Measurements from ENCODE around the gene TGM4. TPM values are rescaled to one million over a fixed set of nuclear protein-coding genes. Genes with fewer than 3 reads are reported as not detected.

TGM4 gene
- total and polyA plus RNA-seq, 3 donors from 2014 or later, result 0.68 to 1.4 (median 1.1) TPM

- H3K4me3 ChIP-seq, result no peak overlapping the region
- no peaks in the 10 kb centered on the region for H3K27me3 ChIP-seq
- intact Hi-C loops (cut with DNase I; ENCODE audit: low total_unique reads), result no loop called here
- no peaks in the 10 kb centered on the region for H3K36me3 ChIP-seq (ENCODE audit: low read depth, missing control alignments)
- 27 to 59% methylated on average over 3 of the region's 3 CpGs for WGBS, 2 donors
- peaks cover 34% of the 10 kb centered on the region for H3K4me1 ChIP-seq
- peak; percentile 21 for DNase-seq
- H3K9me3 ChIP-seq, result no peaks in the 10 kb centered on the region
- no peak for TF ChIP-seq CTCF (IDR thresholded peaks at IDR 0.05)
- TF ChIP-seq POLR2A (IDR thresholded peaks at IDR 0.05), result no peak
- H3K27ac ChIP-seq, result no peak overlapping the region
These were observed 49.4 kb downstream of the TGM4 start for GRCh38 chr3:44923632-44924456.

- H3K36me3 ChIP-seq (ENCODE audit: low read depth, missing control alignments), result no peaks in the 10 kb centered on the region
- intact Hi-C loops (cut with DNase I; ENCODE audit: low total_unique reads), result no loop called here
- peaks cover 34% of the 10 kb centered on the region for H3K4me1 ChIP-seq
- DNase-seq, result no peak
- TF ChIP-seq CTCF (IDR thresholded peaks at IDR 0.05) (no peak), POLR2A (IDR thresholded peaks at IDR 0.05) (no peak)
- H3K9me3 ChIP-seq, result no peaks in the 10 kb centered on the region
- peak overlapping the region in 1 of 2 donors; percentile 18 for H3K27ac ChIP-seq
- no peaks in the 10 kb centered on the region for H3K27me3 ChIP-seq
- H3K4me3 ChIP-seq, result no peak overlapping the region
- whole genome bisulfite sequencing, 2 donors, result 63 to 66% methylated on average over 5 of the region's 5 CpGs
These were observed 50.2 kb downstream of the TGM4 start for GRCh38 chr3:44924457-44925084.

GRCh38 chr3:44926172-44926571, 51.8 kb downstream of the TGM4 start:
- TF ChIP-seq CTCF (IDR thresholded peaks at IDR 0.05) (no peak), POLR2A (IDR thresholded peaks at IDR 0.05) (no peak)
- H3K36me3 ChIP-seq (ENCODE audit: low read depth, missing control alignments), result no peaks in the 10 kb centered on the region
- H3K27me3 ChIP-seq, result no peaks in the 10 kb centered on the region
- no peaks in the 10 kb centered on the region for H3K9me3 ChIP-seq
- WGBS, 2 donors, result 94 to 96% methylated on average over 10 of the region's 10 CpGs
- DNase-seq, result peak; percentile 28
- no peak overlapping the region for H3K27ac ChIP-seq
- no peak overlapping the region for H3K4me3 ChIP-seq
- intact Hi-C loops (cut with DNase I; ENCODE audit: low total_unique reads), result no loop called here
- peaks cover 26% of the 10 kb centered on the region for H3K4me1 ChIP-seq

- Histone ChIP-seq H3K27ac (no peak overlapping the region), H3K9me3 (no peaks in the 10 kb centered on the region), H3K27me3 (no peaks in the 10 kb centered on the region), H3K4me3 (no peak overlapping the region), H3K4me1 (peaks cover 27% of the 10 kb centered on the region), H3K36me3 (ENCODE audit: low read depth, missing control alignments) (no peaks in the 10 kb centered on the region)
- 65 to 69% methylated on average over 7 of the region's 7 CpGs for WGBS, 2 donors
- DNase-seq, result peak; percentile 65
- intact Hi-C loops (cut with DNase I; ENCODE audit: low total_unique reads), result no loop called here
- no peak for TF ChIP-seq POLR2A (IDR thresholded peaks at IDR 0.05)
- no peak for TF ChIP-seq CTCF (IDR thresholded peaks at IDR 0.05)
These were observed 52.5 kb downstream of the TGM4 start for GRCh38 chr3:44926921-44927320.

Measured in testis (tissue), 3 donors.